ENCODE data around the gene SYNGR4. TPM values are rescaled to one million over a fixed set of nuclear protein-coding genes. Genes with fewer than 3 reads are reported as not detected.

Gene SYNGR4
- total RNA-seq, 2 donors from 2014 or later: 0.45 TPM; not detected in 1

DNA sequence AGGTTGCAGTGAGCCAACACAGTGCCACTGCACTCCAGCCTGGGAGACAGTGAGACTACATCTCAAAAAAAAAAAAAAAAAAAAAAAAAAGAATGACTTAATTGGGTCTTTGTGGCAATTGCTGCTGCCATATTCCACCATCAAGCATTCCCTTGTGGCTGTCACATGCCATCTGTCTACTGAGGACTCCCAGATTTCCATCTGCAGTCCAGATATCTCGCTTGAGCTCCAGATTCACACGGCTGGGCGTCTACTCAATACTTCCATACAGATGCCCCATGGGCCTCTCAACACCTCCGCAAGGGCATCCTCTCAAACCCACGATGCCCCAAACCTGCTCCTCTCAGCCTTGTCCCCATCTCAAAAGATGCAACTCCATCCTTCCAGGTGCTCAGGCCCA lies 13.3 kb upstream of the SYNGR4 start:
- Mint-ChIP-seq H3K27ac (no peak overlapping the region), H3K4me1 (ENCODE audit: low read depth in 2 of 2) (peaks cover 7 to 11% of the 10 kb centered on the region in 2 donors)
- no peak for ATAC-seq

DNA sequence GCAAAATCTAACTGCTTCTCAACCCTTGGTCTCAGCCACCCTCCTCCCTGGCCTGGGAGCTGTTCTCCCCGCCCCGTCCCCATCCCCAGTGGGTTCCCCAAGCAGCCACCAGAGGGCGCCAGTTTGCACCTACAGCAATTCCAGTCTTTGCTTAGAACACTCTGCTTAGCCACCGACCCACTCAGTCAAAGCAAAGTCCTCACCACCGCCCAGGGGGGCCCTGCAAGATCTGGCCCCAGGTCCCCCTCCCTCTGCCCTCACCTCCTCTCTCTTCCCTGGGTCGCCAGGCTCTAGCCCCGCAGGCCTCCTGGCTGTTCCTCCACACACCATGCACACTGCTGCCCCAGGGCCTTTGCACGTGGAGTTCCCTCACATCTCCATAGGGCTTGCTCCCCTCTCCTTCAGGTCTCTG lies 12.8 kb upstream of the SYNGR4 start:
- Mint-ChIP-seq H3K27me3 (no peaks in the 10 kb centered on the region), H3K36me3 (no peaks in the 10 kb centered on the region), H3K4me3 (no peak overlapping the region), H3K9me3 (no peaks in the 10 kb centered on the region), H3K27ac (no peak overlapping the region), H3K4me1 (ENCODE audit: low read depth in 2 of 2) (peaks cover 7 to 11% of the 10 kb centered on the region in 2 donors)
- DNase-seq (ENCODE audit: low spot score): peak; percentile 84
- ATAC-seq: peak; percentile 81 to 88

More for the DNA sequence above, 13.3 kb upstream of the SYNGR4 start:
- H3K36me3 Mint-ChIP-seq: no peaks in the 10 kb centered on the region
- no peaks in the 10 kb centered on the region for H3K27me3 Mint-ChIP-seq
- no peak for DNase-seq (ENCODE audit: low spot score)
- H3K9me3 Mint-ChIP-seq: no peaks in the 10 kb centered on the region
- no peak overlapping the region for H3K4me3 Mint-ChIP-seq

DNA sequence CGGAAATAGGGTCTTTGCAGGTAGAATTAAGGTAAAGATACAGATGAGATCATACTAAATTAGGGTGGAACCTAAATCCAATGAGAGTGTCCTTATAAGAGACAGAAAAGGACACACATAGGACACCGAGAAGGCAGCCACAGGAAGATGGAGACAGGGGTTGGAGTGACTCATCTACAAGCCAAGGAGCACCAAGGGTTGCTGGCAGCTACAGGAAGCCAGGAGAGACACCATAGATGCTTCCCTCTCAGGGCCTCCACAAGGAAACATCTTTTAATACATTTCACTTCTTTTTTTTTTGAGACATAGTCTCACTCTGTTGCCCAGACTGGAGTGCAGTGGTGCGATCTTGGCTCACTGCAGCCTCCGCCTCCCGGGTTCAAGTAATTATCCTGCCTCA lies 10.5 kb upstream of the SYNGR4 start:
- H3K27ac Mint-ChIP-seq: no peak overlapping the region
- H3K9me3 Mint-ChIP-seq: no peaks in the 10 kb centered on the region
- ATAC-seq (no peak), DNase-seq (ENCODE audit: low spot score) (no peak)
- H3K4me1 Mint-ChIP-seq (ENCODE audit: low read depth in 2 of 2): peaks cover 7% of the 10 kb centered on the region in 2 donors
- no peaks in the 10 kb centered on the region for H3K27me3 Mint-ChIP-seq
- H3K4me3 Mint-ChIP-seq: no peak overlapping the region
- H3K36me3 Mint-ChIP-seq: no peaks in the 10 kb centered on the region

DNA sequence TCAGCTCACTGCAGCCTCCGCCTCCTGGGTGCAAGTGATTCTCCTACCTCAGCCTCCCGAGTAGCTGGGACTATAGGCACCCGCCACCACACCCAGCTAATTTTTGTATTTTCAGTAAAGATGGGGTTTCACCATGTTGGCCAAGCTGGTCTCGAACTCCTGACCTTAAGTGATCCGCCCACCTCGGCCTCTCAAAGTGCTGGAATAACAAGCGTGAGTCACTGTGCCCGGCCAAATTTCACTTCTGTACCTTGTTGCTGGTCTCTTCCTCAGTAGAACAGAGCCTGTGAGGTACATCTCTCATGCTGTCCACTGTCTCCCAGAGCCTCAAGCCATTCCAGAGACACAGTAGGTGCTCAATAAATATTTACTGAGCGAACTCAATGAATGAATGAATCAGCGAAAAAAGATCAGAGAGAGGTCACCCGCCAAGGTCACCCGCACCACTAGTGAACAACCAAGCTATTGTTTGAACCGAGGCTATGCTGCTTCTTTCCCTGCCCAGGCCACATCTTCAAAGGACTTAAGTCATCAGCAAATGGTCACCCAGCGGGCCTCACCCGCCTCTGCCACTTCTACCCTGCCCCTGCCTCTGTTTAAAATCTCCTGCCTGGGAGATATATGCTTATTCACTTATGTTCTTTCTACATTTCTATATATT lies 9.7 kb upstream of the SYNGR4 start:
- Mint-ChIP-seq H3K4me1 (ENCODE audit: low read depth in 2 of 2) (peaks cover 7% of the 10 kb centered on the region in 2 donors), H3K27ac (no peak overlapping the region), H3K27me3 (no peaks in the 10 kb centered on the region), H3K36me3 (no peaks in the 10 kb centered on the region), H3K9me3 (no peaks in the 10 kb centered on the region), H3K4me3 (no peak overlapping the region)
- no peak for ATAC-seq
- no peak for DNase-seq (ENCODE audit: low spot score)

DNA sequence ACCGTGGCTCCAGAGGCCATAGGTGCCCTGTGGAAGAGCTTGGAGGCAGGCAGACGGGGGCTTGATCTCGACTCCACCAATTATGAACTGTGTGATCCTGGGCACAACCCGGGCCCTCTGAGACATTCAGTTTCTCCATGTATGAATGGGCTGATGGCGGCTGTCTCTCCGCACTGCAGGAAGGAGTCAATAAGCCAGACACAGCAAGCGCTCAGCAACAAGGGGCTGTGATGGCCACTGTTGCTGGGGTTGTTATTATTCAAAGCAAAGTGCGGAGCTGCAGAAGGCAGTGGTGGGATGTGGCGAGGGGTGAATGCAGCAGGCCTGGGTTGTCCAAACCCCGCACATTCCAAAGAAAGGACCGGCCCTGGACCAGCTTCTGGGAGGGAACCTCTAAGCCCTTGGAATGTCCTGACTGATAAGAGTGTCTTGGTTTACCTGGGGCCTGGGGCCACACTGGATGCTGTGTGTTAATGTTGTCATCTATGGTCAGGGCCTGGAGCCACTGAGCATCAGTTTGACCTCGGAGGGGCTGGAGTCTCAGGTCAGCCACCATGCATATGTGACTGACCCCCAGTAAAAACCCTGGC lies 8.7 kb upstream of the SYNGR4 start:
- Mint-ChIP-seq H3K4me1 (ENCODE audit: low read depth in 2 of 2) (peaks cover 7% of the 10 kb centered on the region in 2 donors), H3K36me3 (no peaks in the 10 kb centered on the region), H3K9me3 (no peaks in the 10 kb centered on the region), H3K27ac (no peak overlapping the region), H3K4me3 (no peak overlapping the region), H3K27me3 (no peaks in the 10 kb centered on the region)
- ATAC-seq (peak in 1 of 2 donors; percentile 16), DNase-seq (ENCODE audit: low spot score) (no peak)

DNA sequence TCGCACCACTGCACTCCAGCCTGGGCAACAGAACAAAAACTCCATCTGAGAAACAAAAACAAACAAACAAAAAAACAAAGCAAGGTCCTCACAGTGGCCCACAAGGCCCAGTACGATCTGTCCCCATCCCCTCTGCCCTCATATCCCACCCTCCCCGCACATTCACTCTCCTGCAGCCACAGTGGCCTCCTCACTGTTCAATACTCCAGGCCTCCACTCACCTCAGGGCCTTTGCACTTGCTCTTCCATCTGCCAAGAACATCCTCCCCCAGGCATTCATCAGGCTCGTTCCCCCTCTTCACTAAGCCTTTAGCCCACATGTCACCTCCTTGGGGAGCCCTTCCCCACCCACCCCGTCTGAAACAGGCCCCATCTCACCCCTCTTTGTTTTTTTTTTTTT lies 5.0 kb upstream of the SYNGR4 start:
- ATAC-seq: no peak
- peaks cover 10 to 11% of the 10 kb centered on the region in 2 donors for H3K4me1 Mint-ChIP-seq (ENCODE audit: low read depth in 2 of 2)
- H3K27me3 Mint-ChIP-seq: no peaks in the 10 kb centered on the region
- no peaks in the 10 kb centered on the region for H3K9me3 Mint-ChIP-seq
- H3K27ac Mint-ChIP-seq: no peak overlapping the region
- H3K4me3 Mint-ChIP-seq: no peak overlapping the region
- no peak for DNase-seq (ENCODE audit: low spot score)
- H3K36me3 Mint-ChIP-seq: no peaks in the 10 kb centered on the region

DNA sequence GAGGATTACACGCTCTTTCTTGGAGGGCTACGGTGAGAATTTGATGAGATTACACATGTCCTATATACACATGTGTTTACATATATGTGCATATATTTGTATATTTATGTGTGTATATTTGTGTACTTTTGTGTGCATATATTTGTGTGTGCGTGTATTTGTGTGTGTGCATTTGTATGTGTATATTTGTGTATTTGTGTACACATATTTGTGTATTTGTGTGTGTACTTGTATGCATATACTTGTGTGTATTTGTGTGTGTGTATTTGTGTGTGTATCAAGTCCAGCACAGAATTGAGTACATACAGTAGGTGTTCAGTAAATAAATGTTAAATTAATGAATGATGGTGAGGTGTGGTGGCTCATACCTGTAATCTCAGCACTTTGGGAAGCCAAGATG lies 2.3 kb upstream of the SYNGR4 start:
- H3K36me3 Mint-ChIP-seq: no peaks in the 10 kb centered on the region
- H3K9me3 Mint-ChIP-seq: no peaks in the 10 kb centered on the region
- H3K27me3 Mint-ChIP-seq: no peaks in the 10 kb centered on the region
- peak overlapping the region; percentile 15 for H3K4me3 Mint-ChIP-seq
- peaks cover 11 to 16% of the 10 kb centered on the region in 2 donors for H3K4me1 Mint-ChIP-seq (ENCODE audit: low read depth in 2 of 2)
- DNase-seq (ENCODE audit: low spot score) (no peak), ATAC-seq (no peak)
- H3K27ac Mint-ChIP-seq: no peak overlapping the region

DNA sequence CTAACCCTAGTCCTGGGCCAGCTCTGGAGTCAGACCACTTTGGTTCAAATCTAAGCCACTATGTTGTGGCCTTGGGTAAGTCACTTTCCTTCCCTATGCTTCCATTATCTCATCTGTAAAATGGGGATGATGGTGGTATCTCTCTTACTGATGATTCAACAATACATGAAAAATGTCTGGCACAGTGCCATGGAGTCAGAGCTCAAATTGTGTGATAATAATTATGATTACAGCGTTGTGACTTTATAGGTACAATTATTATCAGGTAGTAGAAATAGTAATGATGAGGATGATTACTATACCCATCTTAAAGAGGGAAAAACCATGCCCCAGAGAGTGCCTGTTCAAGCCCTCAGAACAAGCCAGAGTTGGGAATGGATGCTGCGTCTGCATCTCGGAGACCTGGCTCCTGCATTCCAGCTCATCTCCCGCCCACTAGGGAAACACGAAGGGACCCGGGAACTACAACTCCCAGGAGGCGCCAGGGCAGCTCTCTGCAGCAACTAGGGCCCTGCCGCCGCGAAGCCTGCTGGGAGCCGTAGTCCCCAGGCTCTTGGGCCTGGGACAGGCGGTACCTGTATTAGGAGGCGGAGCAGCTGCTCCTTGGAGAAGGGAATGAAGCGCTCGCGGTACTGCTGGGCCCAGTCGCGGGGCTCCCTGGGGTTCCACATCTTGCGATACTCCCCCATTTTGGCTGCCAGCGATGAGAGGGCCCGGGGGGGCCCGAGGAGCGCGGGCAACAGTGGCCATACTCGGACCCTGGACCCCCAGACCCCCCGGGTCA lies 1.3 kb upstream of the SYNGR4 start:
- no peaks in the 10 kb centered on the region for H3K9me3 Mint-ChIP-seq

DNA sequence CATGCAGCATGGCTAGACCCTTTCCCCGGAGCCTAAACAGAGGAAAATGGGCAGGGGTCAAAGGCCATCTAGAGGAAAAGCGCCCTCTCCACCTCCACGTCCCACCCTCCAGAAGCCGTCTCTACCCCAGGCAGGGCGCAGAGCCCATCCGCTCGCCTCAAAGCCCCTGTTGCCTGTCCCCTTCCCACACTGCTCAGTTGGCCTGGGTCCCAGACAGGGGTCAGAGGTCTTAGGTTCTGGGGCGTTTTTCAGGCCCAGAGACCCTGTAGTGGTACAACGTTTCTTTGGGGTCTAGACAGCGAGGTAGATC lies 712 bp upstream of the SYNGR4 start:
- Mint-ChIP-seq H3K4me3 (peak overlapping the region; percentile 89), H3K27me3 (no peaks in the 10 kb centered on the region), H3K9me3 (no peaks in the 10 kb centered on the region), H3K4me1 (ENCODE audit: low read depth in 2 of 2) (peaks cover 11 to 16% of the 10 kb centered on the region in 2 donors), H3K27ac (peak overlapping the region; percentile 93 to 97), H3K36me3 (no peaks in the 10 kb centered on the region)
- DNase-seq (ENCODE audit: low spot score): no peak
- peak; percentile 11 to 19 for ATAC-seq

More for the DNA sequence above, 1.3 kb upstream of the SYNGR4 start:
- ATAC-seq: peak; percentile 80 to 84
- Mint-ChIP-seq H3K4me1 (ENCODE audit: low read depth in 2 of 2) (peaks cover 11 to 16% of the 10 kb centered on the region in 2 donors), H3K36me3 (no peaks in the 10 kb centered on the region), H3K27me3 (no peaks in the 10 kb centered on the region), H3K27ac (peak overlapping the region; percentile 93 to 97), H3K4me3 (peak overlapping the region; percentile 89)
- DNase-seq (ENCODE audit: low spot score): peak; percentile 93

DNA sequence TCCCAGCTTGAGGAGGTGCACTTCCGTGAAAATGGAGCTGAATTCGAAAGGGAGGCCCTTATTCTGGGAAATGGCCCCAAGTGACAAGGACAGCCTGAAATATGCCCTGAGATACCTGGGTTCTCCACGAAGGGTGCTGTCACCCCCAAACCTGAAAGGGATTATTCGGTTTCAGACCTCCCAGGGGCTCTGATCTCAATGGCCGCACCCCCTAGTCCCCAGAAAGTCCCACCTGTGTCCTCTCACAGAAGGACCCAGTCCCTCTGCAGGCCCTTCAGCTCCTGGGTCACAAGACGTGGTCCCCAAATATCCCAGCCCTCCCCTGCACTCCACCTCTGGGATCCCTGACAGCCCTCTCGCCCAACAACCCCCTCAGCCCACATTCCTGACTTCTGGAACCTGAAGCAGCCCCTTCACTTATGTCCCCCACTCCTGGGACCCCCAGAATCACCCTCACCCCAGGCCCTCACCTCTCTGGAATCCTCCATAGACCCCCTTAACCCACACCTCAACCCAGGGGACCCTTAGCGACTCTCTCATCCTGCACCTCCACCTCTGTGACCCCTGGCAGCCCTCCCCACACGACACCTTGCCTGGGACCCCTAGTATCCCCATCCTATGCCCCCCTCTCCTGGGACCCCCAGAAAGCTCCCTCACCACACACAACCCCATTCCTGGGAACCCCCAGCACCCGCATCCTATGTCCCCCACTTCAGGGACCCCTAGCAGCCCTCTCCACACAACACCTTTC lies 606 bp downstream of the SYNGR4 start:
- DNase-seq (ENCODE audit: low spot score) (no peak), ATAC-seq (no peak)
- H3K36me3 Mint-ChIP-seq: no peaks in the 10 kb centered on the region
- no peaks in the 10 kb centered on the region for H3K27me3 Mint-ChIP-seq
- H3K4me3 Mint-ChIP-seq: peak overlapping the region; percentile 89
- peaks cover 11 to 16% of the 10 kb centered on the region in 2 donors for H3K4me1 Mint-ChIP-seq (ENCODE audit: low read depth in 2 of 2)
- H3K27ac Mint-ChIP-seq: peak overlapping the region; percentile 93 to 97
- no peaks in the 10 kb centered on the region for H3K9me3 Mint-ChIP-seq

DNA sequence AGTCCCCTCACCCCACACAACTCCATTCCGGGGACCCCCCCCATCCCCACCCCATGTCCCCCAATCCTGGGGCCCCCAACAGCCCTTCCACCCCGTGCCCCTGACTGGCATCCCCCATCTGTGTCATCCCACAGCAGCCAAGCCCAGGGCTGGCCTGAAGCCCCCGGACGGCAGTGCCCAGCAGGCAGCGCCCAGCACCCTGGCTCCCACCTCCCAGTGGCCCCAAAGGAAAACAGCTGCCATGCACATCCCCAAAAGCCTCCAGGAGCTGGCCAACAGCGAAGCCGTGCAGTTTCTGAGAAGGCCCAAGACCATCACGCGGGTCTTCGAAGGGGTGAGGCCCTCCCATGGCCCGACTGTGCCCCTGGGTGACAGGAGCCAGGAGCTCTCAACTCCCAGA lies 1.4 kb downstream of the SYNGR4 start:
- no peaks in the 10 kb centered on the region for H3K9me3 Mint-ChIP-seq
- H3K27me3 Mint-ChIP-seq: no peaks in the 10 kb centered on the region
- ATAC-seq (no peak), DNase-seq (ENCODE audit: low spot score) (no peak)
- H3K4me1 Mint-ChIP-seq (ENCODE audit: low read depth in 2 of 2): peaks cover 11 to 16% of the 10 kb centered on the region in 2 donors
- H3K27ac Mint-ChIP-seq: no peak overlapping the region
- H3K36me3 Mint-ChIP-seq: no peaks in the 10 kb centered on the region
- no peak overlapping the region for H3K4me3 Mint-ChIP-seq

DNA sequence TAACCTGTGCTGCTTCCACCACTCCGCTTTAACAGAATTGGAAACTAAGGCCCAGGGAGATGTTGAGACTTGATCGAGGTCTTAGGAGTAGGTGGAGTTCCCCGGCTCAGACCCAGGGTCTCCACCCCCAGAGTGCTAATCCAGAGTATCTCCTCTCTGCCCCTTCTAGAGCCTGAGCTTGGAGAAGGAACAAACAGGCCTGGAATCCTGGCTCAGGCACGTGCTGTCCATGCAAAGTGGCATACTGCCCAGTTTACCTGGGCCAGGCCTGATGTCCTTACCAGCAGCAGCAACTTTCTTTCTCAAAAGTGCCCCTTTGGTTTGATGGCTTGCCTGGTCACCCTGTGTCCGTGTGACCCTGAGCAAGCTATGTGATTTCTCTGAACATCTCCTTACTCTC lies 3.7 kb downstream of the SYNGR4 start:
- no peak for DNase-seq (ENCODE audit: low spot score)

DNA sequence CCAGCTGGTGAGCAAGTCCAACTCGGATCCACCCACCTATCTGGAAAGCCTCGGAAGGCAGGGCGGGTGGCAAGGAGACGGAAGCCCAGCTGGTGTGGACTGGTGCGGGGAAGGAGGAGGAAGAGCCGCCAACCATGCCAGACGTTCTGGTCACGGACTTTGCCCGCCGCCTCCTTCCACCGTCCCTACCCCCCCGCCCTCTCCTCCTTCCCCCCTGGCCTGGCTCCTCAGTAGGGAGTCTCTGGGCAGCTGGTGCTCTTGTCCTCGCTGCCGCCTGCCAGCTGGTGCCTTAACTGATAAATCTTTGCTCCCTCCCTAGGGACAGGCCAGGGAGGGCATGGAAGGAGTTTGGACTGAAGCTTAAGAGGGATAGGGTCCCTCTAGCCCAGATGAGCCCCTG lies 4.8 kb downstream of the SYNGR4 start:
- peaks cover 3 to 7% of the 10 kb centered on the region in 2 donors for H3K4me1 Mint-ChIP-seq (ENCODE audit: low read depth in 2 of 2)
- H3K27me3 Mint-ChIP-seq: no peaks in the 10 kb centered on the region
- H3K27ac Mint-ChIP-seq: no peak overlapping the region
- no peaks in the 10 kb centered on the region for H3K36me3 Mint-ChIP-seq
- no peak for ATAC-seq
- H3K9me3 Mint-ChIP-seq: no peaks in the 10 kb centered on the region
- DNase-seq (ENCODE audit: low spot score): no peak
- H3K4me3 Mint-ChIP-seq: no peak overlapping the region

More for the DNA sequence above, 3.7 kb downstream of the SYNGR4 start:
- Mint-ChIP-seq H3K4me3 (no peak overlapping the region), H3K9me3 (no peaks in the 10 kb centered on the region), H3K27ac (no peak overlapping the region), H3K36me3 (no peaks in the 10 kb centered on the region), H3K4me1 (ENCODE audit: low read depth in 2 of 2) (peaks cover 8 to 13% of the 10 kb centered on the region in 2 donors), H3K27me3 (no peaks in the 10 kb centered on the region)
- no peak for ATAC-seq
